NB4 (cell line): ENCODE measurements around the gene PDHB.

ENCODE experiments used
- DNase-seq: peaks from one replicate; pipeline ENCODE4 v3.0.0; 2010; ENCODE audit warnings: low read depth
- H3K4me3 ChIP-seq: one replicate; pipeline ENCODE4 v1.5.1; 2011; ENCODE audit warnings: mild to moderate bottlenecking, low read depth, low read length, moderate library complexity
- MAX ChIP-seq: IDR thresholded peaks from 2 replicates; pipeline ENCODE4 v1.6.1; 2011; ENCODE audit warnings: low read depth, low read length
- MYC ChIP-seq: IDR thresholded peaks from 2 replicates; pipeline ENCODE4 v1.6.1; 2011; ENCODE audit warnings: low read depth, low read length
- POLR2A ChIP-seq: IDR thresholded peaks from 2 replicates; pipeline ENCODE4 v1.6.1; 2011; ENCODE audit warnings: mild to moderate bottlenecking; ENCODE audit not compliant: insufficient read length; ENCODE audit errors: extremely low read depth
- TF ChIP-seq, protein P1 (sequence below): IDR thresholded peaks from one replicate; pipeline ENCODE4 v1.5.1; 2012; ENCODE audit warnings: low read depth, low read length

Gene PDHB

GRCh38 chr3:58429657-58430056 is 4.0 kb downstream of the PDHB start:
- TF ChIP-seq, protein P1, sequence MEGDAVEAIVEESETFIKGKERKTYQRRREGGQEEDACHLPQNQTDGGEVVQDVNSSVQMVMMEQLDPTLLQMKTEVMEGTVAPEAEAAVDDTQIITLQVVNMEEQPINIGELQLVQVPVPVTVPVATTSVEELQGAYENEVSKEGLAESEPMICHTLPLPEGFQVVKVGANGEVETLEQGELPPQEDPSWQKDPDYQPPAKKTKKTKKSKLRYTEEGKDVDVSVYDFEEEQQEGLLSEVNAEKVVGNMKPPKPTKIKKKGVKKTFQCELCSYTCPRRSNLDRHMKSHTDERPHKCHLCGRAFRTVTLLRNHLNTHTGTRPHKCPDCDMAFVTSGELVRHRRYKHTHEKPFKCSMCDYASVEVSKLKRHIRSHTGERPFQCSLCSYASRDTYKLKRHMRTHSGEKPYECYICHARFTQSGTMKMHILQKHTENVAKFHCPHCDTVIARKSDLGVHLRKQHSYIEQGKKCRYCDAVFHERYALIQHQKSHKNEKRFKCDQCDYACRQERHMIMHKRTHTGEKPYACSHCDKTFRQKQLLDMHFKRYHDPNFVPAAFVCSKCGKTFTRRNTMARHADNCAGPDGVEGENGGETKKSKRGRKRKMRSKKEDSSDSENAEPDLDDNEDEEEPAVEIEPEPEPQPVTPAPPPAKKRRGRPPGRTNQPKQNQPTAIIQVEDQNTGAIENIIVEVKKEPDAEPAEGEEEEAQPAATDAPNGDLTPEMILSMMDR, result no peak
- TF ChIP-seq POLR2A, result no peak
- DNase-seq, result no peak

DNA sequence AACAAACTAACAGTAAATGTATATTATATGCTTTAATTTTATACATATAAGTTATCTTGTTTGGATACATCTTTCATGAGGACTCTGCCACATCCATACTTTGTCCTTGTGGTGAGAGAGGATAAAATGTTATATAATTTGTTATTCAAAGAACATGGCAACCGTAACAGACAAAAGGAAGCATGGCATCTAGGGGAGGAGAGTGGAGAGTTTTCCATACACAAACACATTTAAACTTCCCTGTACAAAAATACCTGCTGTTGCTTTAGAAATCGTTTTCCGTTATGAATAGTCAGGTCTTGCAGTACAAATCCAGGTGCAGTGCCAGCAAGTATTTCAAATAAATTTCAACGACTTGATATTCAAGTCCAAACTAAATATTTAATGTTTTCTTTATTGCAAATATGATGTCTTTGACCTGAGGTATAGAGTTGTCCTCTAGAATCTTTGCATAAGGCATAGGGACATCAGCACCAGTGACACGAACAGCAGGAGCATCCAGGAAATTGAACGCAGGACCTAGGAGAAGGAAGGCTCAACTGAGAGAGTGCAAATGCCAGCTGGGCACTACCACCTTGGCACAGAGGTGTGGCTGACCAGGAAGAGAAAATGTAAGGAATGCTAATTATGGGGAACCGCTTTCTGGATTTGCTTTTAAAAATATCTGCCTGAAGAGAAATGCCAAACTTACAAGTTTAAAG is 5.8 kb downstream of the PDHB start:
- DNase-seq, result no peak
- no peak overlapping the region for H3K4me3 ChIP-seq
- TF ChIP-seq POLR2A (no peak), MAX (no peak)

More at GRCh38 chr3:58429657-58430056, 4.0 kb downstream of the PDHB start:
- no peak overlapping the region for H3K4me3 ChIP-seq

DNA sequence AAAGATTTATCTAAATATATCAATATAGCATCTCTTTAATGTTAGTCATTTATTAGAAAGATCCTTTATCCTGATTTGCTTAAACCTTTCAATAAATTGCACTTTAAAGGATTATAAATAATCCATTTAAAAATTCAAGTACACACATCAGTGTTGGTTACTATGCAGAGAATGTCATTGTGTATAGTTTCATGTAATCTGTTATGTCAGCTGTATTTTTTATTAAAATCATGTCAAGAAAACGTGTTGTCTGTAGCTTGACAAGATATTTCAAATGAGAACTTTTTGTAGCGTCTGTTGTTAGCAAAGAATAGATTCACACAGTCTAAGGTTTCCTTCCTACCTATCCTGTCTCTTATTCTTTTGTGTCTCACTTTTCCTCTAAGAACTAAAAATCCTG is 7.8 kb downstream of the PDHB start:
- TF ChIP-seq MYC (no peak), MAX (no peak), POLR2A (no peak)
- TF ChIP-seq, protein P1, result no peak
- DNase-seq, result no peak
- no peak overlapping the region for H3K4me3 ChIP-seq

GRCh38 chr3:58424613-58425012 is 9.0 kb downstream of the PDHB start:
- TF ChIP-seq, protein P1, result no peak
- TF ChIP-seq MAX (no peak), MYC (no peak), POLR2A (no peak)
- DNase-seq, result no peak
- H3K4me3 ChIP-seq, result no peak overlapping the region

DNA sequence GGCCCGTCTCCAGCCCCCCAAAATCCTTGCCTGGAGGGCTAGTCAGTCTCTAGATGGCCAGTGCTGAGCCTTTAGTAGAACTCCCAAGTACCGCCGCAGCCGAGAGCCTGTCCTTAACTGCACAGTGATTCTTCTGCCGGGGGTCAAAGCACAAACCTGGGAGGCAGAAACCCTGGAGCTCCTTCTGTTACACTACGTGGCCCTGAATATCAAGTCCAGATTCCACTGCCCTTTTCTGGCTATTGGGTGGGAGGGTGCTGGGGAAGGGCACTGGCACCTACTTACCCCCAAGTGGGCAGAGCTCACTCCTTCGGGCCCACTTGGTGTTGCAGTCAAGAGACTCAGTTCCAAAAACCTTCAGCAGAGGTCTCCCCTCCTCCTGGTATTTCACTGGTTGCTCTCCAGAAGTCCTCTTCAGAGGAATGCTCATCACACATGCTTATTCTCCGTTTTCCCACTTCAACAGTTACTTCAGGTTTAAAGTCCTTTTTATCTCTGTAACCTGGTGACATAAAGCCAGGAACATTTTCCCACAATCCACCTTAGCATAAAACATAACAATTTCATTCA is 10.8 kb downstream of the PDHB start:
- TF ChIP-seq, protein P1, result no peak
- TF ChIP-seq MYC (no peak), MAX (no peak)
- peak; percentile 30 for DNase-seq
- H3K4me3 ChIP-seq, result no peak overlapping the region

- no peak for DNase-seq
- no peak for TF ChIP-seq POLR2A
- no peak for TF ChIP-seq MYC
- TF ChIP-seq, protein P1, result no peak
- no peak for TF ChIP-seq MAX
- H3K4me3 ChIP-seq, result no peak overlapping the region
Observed at GRCh38 chr3:58421004-58421403, 12.6 kb downstream of the PDHB start.
